ENCODE results near the gene LRRC3. TPM values are rescaled to one million over a fixed set of nuclear protein-coding genes. Genes with fewer than 3 reads are reported as not detected.

LRRC3 gene
- total and polyA plus RNA-seq, 2 donors (not counting 3 experiments of a cell fraction or from before 2014, with no cell fraction given): 4.8 to 4.9 TPM

- H3K4me2 ChIP-seq (ENCODE audit: insufficient read depth, low read length): no peak overlapping the region
- no peaks in the 10 kb centered on the region for H3K4me1 ChIP-seq (ENCODE audit: control insufficient read depth, extremely low read depth, insufficient read depth, low read length)
- no TSS peak for BruUV-seq (replicated peaks)
- ChIA-PET POLR2A (no interaction called here), CTCF (interaction anchor here (1.1 kb wide), 1 partner anchor 325 kb away, joined by 3 read pairs; no protein-coding TSS in a partner anchor)
- no peak overlapping the region for H3K9ac ChIP-seq (replicated peaks; ENCODE audit: extremely low read depth, insufficient read depth, low read length)
- H3K27ac ChIP-seq (ENCODE audit: insufficient read depth, low read depth, low read length): no peak overlapping the region
- no peak overlapping the region for H2AFZ ChIP-seq (ENCODE audit: low read depth, low read length)
- H3K79me2 ChIP-seq (ENCODE audit: control insufficient read depth, insufficient read depth, low read length): no peaks in the 10 kb centered on the region
- no peaks in the 10 kb centered on the region for H3K9me3 ChIP-seq (replicated peaks; ENCODE audit: control insufficient read depth, insufficient read depth, low read length)
- no peaks in the 10 kb centered on the region for H3K27me3 ChIP-seq (ENCODE audit: control insufficient read depth in 2 of 2, insufficient read depth in 2 of 2, low read length in 2 of 2)
- no peaks in the 10 kb centered on the region for H3K36me3 ChIP-seq (ENCODE audit: control insufficient read depth in 2 of 2, extremely low read depth in 1 of 2, insufficient read depth in 2 of 2, low read length in 2 of 2)
- intact Hi-C loops (cut with micrococcal nuclease): no loop called here
- no peaks in the 10 kb centered on the region for H4K20me1 ChIP-seq (replicated peaks; ENCODE audit: control insufficient read depth, extremely low read depth, insufficient read depth, low read length)
- DNase-seq (ENCODE audit: low read depth, low spot score) (no peak), FAIRE-seq (no peak)
- H3K4me3 ChIP-seq (replicated peaks in 1 of 3; ENCODE audit: insufficient read depth in 1 of 3, low read depth in 1 of 3, low read length in 3 of 3): no peak overlapping the region
- TF ChIP-seq EZH2 (IDR thresholded peaks at IDR 0.05; ENCODE audit: borderline replicate concordance, low read depth, low read length, severe bottlenecking): no peak
- TF ChIP-seq MYC (IDR thresholded peaks at IDR 0.05; ENCODE audit: low read depth, low read length): no peak
- TF ChIP-seq MAX (IDR thresholded peaks at IDR 0.05; ENCODE audit: insufficient read depth, insufficient read length): no peak
- no peak for TF ChIP-seq CTCF (IDR thresholded peaks at IDR 0.05; ENCODE audit: extremely low read depth in 1 of 2, insufficient read depth in 1 of 2, low read depth in 1 of 2, low read length in 2 of 2)
- no peak for TF ChIP-seq JUN (IDR thresholded peaks at IDR 0.05; ENCODE audit: borderline replicate concordance, insufficient read depth, insufficient read length, low read depth)
- no peak for TF ChIP-seq POLR2AphosphoS5 (IDR thresholded peaks at IDR 0.05; ENCODE audit: insufficient read depth, low read depth, low read length)
- no peak for TF ChIP-seq POLR2A (IDR thresholded peaks at IDR 0.05; ENCODE audit: low read depth, low read length)
- no peak for TF ChIP-seq GATA2 (IDR thresholded peaks at IDR 0.05; ENCODE audit: insufficient read depth, insufficient read length, low read depth, low read length)
- TF ChIP-seq FOS (IDR thresholded peaks at IDR 0.05; ENCODE audit: borderline replicate concordance, insufficient read depth, low read length): no peak
- dilution Hi-C loops (cut with MboI; ENCODE audit: extremely low pct_ligation_motif_present, low sequenced_read_pairs): no loop called here
- no peaks in the 10 kb centered on the region for H3K9me1 ChIP-seq (replicated peaks; ENCODE audit: control insufficient read depth, extremely low read depth, insufficient read depth, low read length)
Measured at GRCh38 chr21:44467859-44468195, 12.5 kb downstream of the LRRC3 start.

Data from endothelial cell of umbilical vein (primary cell).